Measurements from ENCODE around the gene GRIP1. TPM values are rescaled to one million over a fixed set of nuclear protein-coding genes. Genes with fewer than 3 reads are reported as not detected.

The GRIP1 gene
- total and polyA plus RNA-seq, 2 experiments from 2014 or later, result 5.1 to 13.7 TPM

GRCh38 chr12:66627270-66627987 is 51.4 kb downstream of the GRIP1 start:
- H3K27me3 Mint-ChIP-seq (ENCODE audit: insufficient read depth, low read depth, poor library complexity), result no peaks in the 10 kb centered on the region
- Histone ChIP-seq H3K27ac (ENCODE audit: low read depth) (no peak overlapping the region), H3F3A (replicated peaks; ENCODE audit: low read depth) (no peaks in the 10 kb centered on the region), H3K4me1 (ENCODE audit: insufficient read depth) (no peaks in the 10 kb centered on the region), H3K36me3 (ENCODE audit: insufficient read depth) (no peaks in the 10 kb centered on the region), H3K27me3 (ENCODE audit: insufficient read depth) (no peaks in the 10 kb centered on the region), H2AFZ (no peak overlapping the region), H3K79me2 (replicated peaks; ENCODE audit: insufficient read depth) (no peaks in the 10 kb centered on the region), H3K4me3 (no peak overlapping the region), H3K9me2 (ENCODE audit: insufficient read depth) (no peaks in the 10 kb centered on the region), H3K4me2 (no peak overlapping the region), H4K20me1 (replicated peaks; ENCODE audit: insufficient read depth) (no peaks in the 10 kb centered on the region)
- peaks cover 4% of the 10 kb centered on the region for H3K4me1 Mint-ChIP-seq
- no peaks in the 10 kb centered on the region for H3K9me3 Mint-ChIP-seq
- H3K4me3 Mint-ChIP-seq, result no peak overlapping the region
- ATAC-seq (peak; percentile 86), DNase-seq (ENCODE audit: low spot score) (no peak)
- no peak for TF ChIP-seq REST (IDR thresholded peaks at IDR 0.05; ENCODE audit: unreplicated experiment)
- no peak for TF ChIP-seq CREB1 (CRISPR knock-in tag; IDR thresholded peaks at IDR 0.05; ENCODE audit: low read depth)
- TF ChIP-seq ETS1 (IDR thresholded peaks at IDR 0.05), result no peak
- TF ChIP-seq NANOG (IDR thresholded peaks at IDR 0.05; ENCODE audit: borderline replicate concordance), result no peak
- no peak for TF ChIP-seq ZNF114 (CRISPR knock-in tag; IDR thresholded peaks at IDR 0.05)
- TF ChIP-seq STAT1 (IDR thresholded peaks at IDR 0.05; ENCODE audit: unreplicated experiment), result no peak
- TF ChIP-seq EZH2phosphoT487 (IDR thresholded peaks at IDR 0.05; ENCODE audit: unreplicated experiment), result no peak
- H3K36me3 Mint-ChIP-seq (ENCODE audit: low read depth), result no peaks in the 10 kb centered on the region
- no peak overlapping the region for H3K27ac Mint-ChIP-seq

- Histone ChIP-seq H3K4me3 (no peak overlapping the region), H3K9me2 (ENCODE audit: insufficient read depth) (no peaks in the 10 kb centered on the region), H3K4me1 (ENCODE audit: insufficient read depth) (0 out of 2 replicates have a peak, but pooled peaks cover 3% of the 10 kb centered on the region), H3K36me3 (ENCODE audit: insufficient read depth) (no peaks in the 10 kb centered on the region), H3K27ac (ENCODE audit: low read depth) (no peak overlapping the region), H3F3A (replicated peaks; ENCODE audit: low read depth) (no peaks in the 10 kb centered on the region), H3K79me2 (replicated peaks; ENCODE audit: insufficient read depth) (no peaks in the 10 kb centered on the region), H3K4me2 (no peak overlapping the region), H2AFZ (no peak overlapping the region), H3K27me3 (ENCODE audit: insufficient read depth) (no peaks in the 10 kb centered on the region), H4K20me1 (replicated peaks; ENCODE audit: insufficient read depth) (no peaks in the 10 kb centered on the region)
- H3K4me1 Mint-ChIP-seq, result peaks cover 16% of the 10 kb centered on the region
- H3K9me3 Mint-ChIP-seq, result no peaks in the 10 kb centered on the region
- no peak overlapping the region for H3K27ac Mint-ChIP-seq
- no peaks in the 10 kb centered on the region for H3K36me3 Mint-ChIP-seq (ENCODE audit: low read depth)
- DNase-seq (ENCODE audit: low spot score) (no peak), ATAC-seq (no peak)
- no peaks in the 10 kb centered on the region for H3K27me3 Mint-ChIP-seq (ENCODE audit: insufficient read depth, low read depth, poor library complexity)
- H3K4me3 Mint-ChIP-seq, result no peak overlapping the region
- no peak for TF ChIP-seq ZNF331 (CRISPR knock-in tag; IDR thresholded peaks at IDR 0.05; ENCODE audit: low read depth)
- TF ChIP-seq POLR2AphosphoS5 (IDR thresholded peaks at IDR 0.05; ENCODE audit: low read depth), result no peak
- no peak for TF ChIP-seq STAT1 (IDR thresholded peaks at IDR 0.05; ENCODE audit: unreplicated experiment)
- TF ChIP-seq EZH2phosphoT487 (IDR thresholded peaks at IDR 0.05; ENCODE audit: unreplicated experiment), result no peak
- no peak for TF ChIP-seq REST (IDR thresholded peaks at IDR 0.05; ENCODE audit: unreplicated experiment)
- no peak for TF ChIP-seq JUNB (IDR thresholded peaks at IDR 0.05; ENCODE audit: unreplicated experiment)
- TF ChIP-seq ZNF114 (CRISPR knock-in tag; IDR thresholded peaks at IDR 0.05), result no peak
- no peak for TF ChIP-seq EZH2 (IDR thresholded peaks at IDR 0.05; ENCODE audit: low read depth, unreplicated experiment)
- TF ChIP-seq CTCF (conservative IDR thresholded peaks at IDR 0.05; ENCODE audit: low read depth in 2 of 2), result no peak
- no peak for TF ChIP-seq CREB1 (CRISPR knock-in tag; IDR thresholded peaks at IDR 0.05; ENCODE audit: low read depth)
Measured at GRCh38 chr12:66624806-66625205, 54.1 kb downstream of the GRIP1 start.
